Activated B cell treated with CpG ODN at 0.5 μM for 24 hours (primary cell): ENCODE measurements around the gene LSMEM2. TPM values are rescaled to one million over a fixed set of nuclear protein-coding genes. Genes with fewer than 3 reads are reported as not detected.

ENCODE experiments used
- ATAC-seq: fragments of 200-7000 bp; cut with Tn5 transposase; one replicate; pipeline ENCODE4 v1.10.0; 2021; ENCODE audit warnings: low read depth, mild to moderate bottlenecking, moderate library complexity
- CTCF ChIA-PET: fragments of 350-600 bp; sonication (Branson Sonifier 250); formaldehyde crosslinking; loops from one replicate; lab custom pipeline; 2021; ENCODE audit warnings: antibody characterized with exemption; lab: Charles Lee
- POLR2A ChIA-PET: fragments of 350-600 bp; sonication (Branson Sonifier 250); formaldehyde crosslinking; loops from one replicate; lab custom pipeline; 2021; ENCODE audit warnings: antibody characterized with exemption; lab: Charles Lee
- DNase-seq: peaks from one replicate; pipeline ENCODE4 v3.0.0; 2022
- H3K27ac Mint-ChIP-seq: one replicate; pipeline ENCODE4 v1.8.0; 2020; ENCODE audit warnings: mixed read lengths
- H3K27me3 Mint-ChIP-seq: one replicate; pipeline ENCODE4 v1.8.0; 2021; ENCODE audit warnings: mixed read lengths
- H3K36me3 Mint-ChIP-seq: one replicate; pipeline ENCODE4 v1.8.0; 2021; ENCODE audit warnings: low read depth, mixed read lengths
- H3K4me1 Mint-ChIP-seq: one replicate; pipeline ENCODE4 v1.8.0; 2021; ENCODE audit warnings: mixed read lengths
- H3K4me3 Mint-ChIP-seq: one replicate; pipeline ENCODE4 v1.8.0; 2020; ENCODE audit warnings: mild to moderate bottlenecking, mixed read lengths
- H3K9me3 Mint-ChIP-seq: one replicate; pipeline ENCODE4 v1.8.0; 2020; ENCODE audit warnings: mixed read lengths
- intact Hi-C: fragments of 100-400 bp; cut with micrococcal nuclease; formaldehyde crosslinking; loops from one replicate; pipeline ENCODE4 v1.15.1; 2024
- total RNA-seq: library from RNA; stranded (reverse); gene quantifications from 2 replicates; pipeline ENCODE4 v1.2.3, GENCODE V29; 2022
- TF ChIP-seq, protein P1 (sequence below): fragments of 200-600 bp; IDR thresholded peaks from one replicate; pipeline ENCODE4 v1.8.0; 2022; ENCODE audit warnings: antibody characterized with exemption, mild to moderate bottlenecking

Gene LSMEM2
- total RNA-seq, 1 donor from 2014 or later: not detected

- ATAC-seq (peak; percentile 98), DNase-seq (peak; percentile 91)
- H3K4me3 Mint-ChIP-seq: peak overlapping the region; percentile 69
- intact Hi-C loops: loop anchor here (1.0 kb wide), 6 partner anchors 13 to 152 kb away; partner anchors contain the start of gene SEMA3F
- no peaks in the 10 kb centered on the region for H3K36me3 Mint-ChIP-seq
- H3K27me3 Mint-ChIP-seq: peaks cover 35% of the 10 kb centered on the region
- H3K9me3 Mint-ChIP-seq: no peaks in the 10 kb centered on the region
- H3K27ac Mint-ChIP-seq: no peak overlapping the region
- peaks cover 25% of the 10 kb centered on the region for H3K4me1 Mint-ChIP-seq
- TF ChIP-seq, protein P1, sequence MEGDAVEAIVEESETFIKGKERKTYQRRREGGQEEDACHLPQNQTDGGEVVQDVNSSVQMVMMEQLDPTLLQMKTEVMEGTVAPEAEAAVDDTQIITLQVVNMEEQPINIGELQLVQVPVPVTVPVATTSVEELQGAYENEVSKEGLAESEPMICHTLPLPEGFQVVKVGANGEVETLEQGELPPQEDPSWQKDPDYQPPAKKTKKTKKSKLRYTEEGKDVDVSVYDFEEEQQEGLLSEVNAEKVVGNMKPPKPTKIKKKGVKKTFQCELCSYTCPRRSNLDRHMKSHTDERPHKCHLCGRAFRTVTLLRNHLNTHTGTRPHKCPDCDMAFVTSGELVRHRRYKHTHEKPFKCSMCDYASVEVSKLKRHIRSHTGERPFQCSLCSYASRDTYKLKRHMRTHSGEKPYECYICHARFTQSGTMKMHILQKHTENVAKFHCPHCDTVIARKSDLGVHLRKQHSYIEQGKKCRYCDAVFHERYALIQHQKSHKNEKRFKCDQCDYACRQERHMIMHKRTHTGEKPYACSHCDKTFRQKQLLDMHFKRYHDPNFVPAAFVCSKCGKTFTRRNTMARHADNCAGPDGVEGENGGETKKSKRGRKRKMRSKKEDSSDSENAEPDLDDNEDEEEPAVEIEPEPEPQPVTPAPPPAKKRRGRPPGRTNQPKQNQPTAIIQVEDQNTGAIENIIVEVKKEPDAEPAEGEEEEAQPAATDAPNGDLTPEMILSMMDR: no peak
- ChIA-PET CTCF (interaction anchor here (2.9 kb wide), 1 partner anchor 79 kb away, joined by 16 read pairs; no protein-coding TSS in a partner anchor), POLR2A (interaction anchor here (0.6 to 1.0 kb wide), 2 partner anchors 20 to 26 kb away, joined by 3 to 4 read pairs; no protein-coding TSS in a partner anchor)
Measured at GRCh38 chr3:50272911-50273688, 5.8 kb upstream of the LSMEM2 start.

GRCh38 chr3:50273689-50274065 is 5.2 kb upstream of the LSMEM2 start:
- intact Hi-C loops: loop anchor here (1.0 kb wide), 7 partner anchors 13 to 152 kb away; partner anchors contain the start of gene SEMA3F
- H3K4me1 Mint-ChIP-seq: peaks cover 25% of the 10 kb centered on the region
- no peak for ATAC-seq
- H3K27me3 Mint-ChIP-seq: peaks cover 31% of the 10 kb centered on the region
- TF ChIP-seq, protein P1: no peak
- CTCF ChIA-PET: no interaction called here
- no peaks in the 10 kb centered on the region for H3K36me3 Mint-ChIP-seq
- no peak overlapping the region for H3K27ac Mint-ChIP-seq
- no peak overlapping the region for H3K4me3 Mint-ChIP-seq
- DNase-seq: no peak
- H3K9me3 Mint-ChIP-seq: no peaks in the 10 kb centered on the region
- POLR2A ChIA-PET: no interaction called here

DNA sequence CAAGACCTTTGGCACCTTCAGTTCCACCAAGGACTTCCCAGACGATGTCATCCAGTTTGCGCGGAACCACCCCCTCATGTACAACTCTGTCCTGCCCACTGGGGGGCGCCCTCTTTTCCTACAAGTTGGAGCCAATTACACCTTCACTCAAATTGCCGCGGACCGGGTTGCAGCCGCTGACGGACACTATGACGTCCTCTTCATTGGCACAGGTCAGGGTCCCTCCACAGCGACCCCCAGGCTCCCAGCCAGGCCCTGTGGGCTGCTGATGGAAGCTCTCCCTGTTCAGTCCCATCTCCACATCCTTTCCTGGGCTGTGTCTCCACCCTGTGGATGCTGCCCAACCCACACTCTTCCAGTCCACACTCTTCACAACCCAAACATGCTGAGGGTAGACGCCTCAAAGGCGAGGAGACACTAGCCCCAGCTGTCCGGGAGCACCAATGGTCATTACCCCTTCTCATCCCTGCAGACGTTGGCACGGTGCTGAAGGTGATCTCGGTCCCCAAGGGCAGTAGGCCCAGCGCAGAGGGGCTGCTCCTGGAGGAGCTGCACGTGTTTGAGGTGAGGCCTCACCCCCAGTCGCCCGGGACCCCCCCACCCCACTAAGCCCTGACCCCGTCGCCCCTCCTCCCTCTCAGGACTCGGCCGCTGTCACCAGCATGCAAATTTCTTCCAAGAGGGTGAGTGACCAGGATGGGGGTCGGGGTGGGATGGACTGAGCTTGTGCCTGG is 4.3 kb upstream of the LSMEM2 start:
- TF ChIP-seq, protein P1: no peak
- peaks cover 30% of the 10 kb centered on the region for H3K27me3 Mint-ChIP-seq
- peak overlapping the region; percentile 58 for H3K4me3 Mint-ChIP-seq
- intact Hi-C loops: loop anchor here (1.0 kb wide), 1 partner anchor 50 kb away; no protein-coding TSS in a partner anchor
- H3K9me3 Mint-ChIP-seq: no peaks in the 10 kb centered on the region
- ChIA-PET POLR2A (interaction anchor here (0.7 to 1.0 kb wide), 3 partner anchors 31 to 85 kb away, joined by 4 to 6 read pairs (median 5); no protein-coding TSS in a partner anchor), CTCF (no interaction called here)
- ATAC-seq (peak; percentile 20), DNase-seq (peak; percentile 46)
- no peaks in the 10 kb centered on the region for H3K36me3 Mint-ChIP-seq
- H3K4me1 Mint-ChIP-seq: peaks cover 25% of the 10 kb centered on the region
- H3K27ac Mint-ChIP-seq: peak overlapping the region; percentile 66

GRCh38 chr3:50275141-50275995 is 3.5 kb upstream of the LSMEM2 start:
- ATAC-seq: no peak
- Mint-ChIP-seq H3K27me3 (peaks cover 30% of the 10 kb centered on the region), H3K36me3 (no peaks in the 10 kb centered on the region), H3K9me3 (no peaks in the 10 kb centered on the region), H3K4me3 (no peak overlapping the region), H3K4me1 (peaks cover 25% of the 10 kb centered on the region), H3K27ac (no peak overlapping the region)
- CTCF ChIA-PET: no interaction called here
- TF ChIP-seq, protein P1: no peak
- DNase-seq: no peak
- intact Hi-C loops: no loop called here
- POLR2A ChIA-PET: interaction anchor here (0.7 to 1.0 kb wide), 3 partner anchors 32 to 86 kb away, joined by 4 to 6 read pairs (median 5); no protein-coding TSS in a partner anchor
